HL-60 (cell line): Measurements from ENCODE around the gene PWWP2B.

ENCODE experiments used
- GABPA ChIP-seq: IDR thresholded peaks from 2 replicates; pipeline ENCODE4 v1.6.1; 2012; ENCODE audit warnings: low read depth
- TF ChIP-seq, protein P1 (sequence below): IDR thresholded peaks from one replicate; pipeline ENCODE4 v1.5.1; 2011; ENCODE audit warnings: low read length, control low read depth, inconsistent platforms; ENCODE audit not compliant: insufficient read depth

DNA sequence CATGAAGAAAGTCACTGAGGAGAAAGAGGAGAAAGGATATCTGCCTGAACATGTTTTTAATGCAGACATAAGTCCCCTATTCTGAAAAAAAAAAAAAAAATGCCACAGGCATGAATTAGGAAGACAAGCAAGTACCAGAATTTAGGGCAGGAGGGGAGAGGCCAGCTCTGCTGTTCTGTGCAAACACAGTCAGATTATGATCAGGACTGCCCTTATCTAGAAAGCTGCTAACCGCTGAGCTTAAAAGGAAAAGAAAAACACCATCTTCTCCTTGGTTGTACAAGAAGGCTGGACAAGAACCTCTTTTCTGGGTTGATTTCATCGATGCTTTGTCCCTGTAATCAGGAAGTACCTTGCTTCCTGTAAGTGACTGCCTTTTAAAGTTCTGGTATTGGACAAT is 15.3 kb upstream of the PWWP2B start:
- TF ChIP-seq, protein P1, sequence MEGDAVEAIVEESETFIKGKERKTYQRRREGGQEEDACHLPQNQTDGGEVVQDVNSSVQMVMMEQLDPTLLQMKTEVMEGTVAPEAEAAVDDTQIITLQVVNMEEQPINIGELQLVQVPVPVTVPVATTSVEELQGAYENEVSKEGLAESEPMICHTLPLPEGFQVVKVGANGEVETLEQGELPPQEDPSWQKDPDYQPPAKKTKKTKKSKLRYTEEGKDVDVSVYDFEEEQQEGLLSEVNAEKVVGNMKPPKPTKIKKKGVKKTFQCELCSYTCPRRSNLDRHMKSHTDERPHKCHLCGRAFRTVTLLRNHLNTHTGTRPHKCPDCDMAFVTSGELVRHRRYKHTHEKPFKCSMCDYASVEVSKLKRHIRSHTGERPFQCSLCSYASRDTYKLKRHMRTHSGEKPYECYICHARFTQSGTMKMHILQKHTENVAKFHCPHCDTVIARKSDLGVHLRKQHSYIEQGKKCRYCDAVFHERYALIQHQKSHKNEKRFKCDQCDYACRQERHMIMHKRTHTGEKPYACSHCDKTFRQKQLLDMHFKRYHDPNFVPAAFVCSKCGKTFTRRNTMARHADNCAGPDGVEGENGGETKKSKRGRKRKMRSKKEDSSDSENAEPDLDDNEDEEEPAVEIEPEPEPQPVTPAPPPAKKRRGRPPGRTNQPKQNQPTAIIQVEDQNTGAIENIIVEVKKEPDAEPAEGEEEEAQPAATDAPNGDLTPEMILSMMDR, result no peak
- no peak for TF ChIP-seq GABPA
